Measurements from ENCODE around the gene LRRC66.

LRRC66 gene, protein sequence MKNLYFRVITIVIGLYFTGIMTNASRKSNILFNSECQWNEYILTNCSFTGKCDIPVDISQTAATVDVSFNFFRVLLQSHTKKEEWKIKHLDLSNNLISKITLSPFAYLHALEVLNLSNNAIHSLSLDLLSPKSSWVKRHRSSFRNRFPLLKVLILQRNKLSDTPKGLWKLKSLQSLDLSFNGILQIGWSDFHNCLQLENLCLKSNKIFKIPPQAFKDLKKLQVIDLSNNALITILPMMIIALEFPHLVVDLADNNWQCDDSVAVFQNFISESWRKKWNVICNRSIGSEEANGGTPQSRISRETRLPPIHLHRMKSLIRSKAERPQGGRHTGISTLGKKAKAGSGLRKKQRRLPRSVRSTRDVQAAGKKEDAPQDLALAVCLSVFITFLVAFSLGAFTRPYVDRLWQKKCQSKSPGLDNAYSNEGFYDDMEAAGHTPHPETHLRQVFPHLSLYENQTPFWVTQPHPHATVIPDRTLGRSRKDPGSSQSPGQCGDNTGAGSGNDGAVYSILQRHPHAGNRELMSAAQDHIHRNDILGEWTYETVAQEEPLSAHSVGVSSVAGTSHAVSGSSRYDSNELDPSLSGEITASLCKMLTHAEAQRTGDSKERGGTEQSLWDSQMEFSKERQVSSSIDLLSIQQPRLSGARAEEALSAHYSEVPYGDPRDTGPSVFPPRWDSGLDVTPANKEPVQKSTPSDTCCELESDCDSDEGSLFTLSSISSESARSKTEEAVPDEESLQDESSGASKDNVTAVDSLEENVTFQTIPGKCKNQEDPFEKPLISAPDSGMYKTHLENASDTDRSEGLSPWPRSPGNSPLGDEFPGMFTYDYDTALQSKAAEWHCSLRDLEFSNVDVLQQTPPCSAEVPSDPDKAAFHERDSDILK

DNA sequence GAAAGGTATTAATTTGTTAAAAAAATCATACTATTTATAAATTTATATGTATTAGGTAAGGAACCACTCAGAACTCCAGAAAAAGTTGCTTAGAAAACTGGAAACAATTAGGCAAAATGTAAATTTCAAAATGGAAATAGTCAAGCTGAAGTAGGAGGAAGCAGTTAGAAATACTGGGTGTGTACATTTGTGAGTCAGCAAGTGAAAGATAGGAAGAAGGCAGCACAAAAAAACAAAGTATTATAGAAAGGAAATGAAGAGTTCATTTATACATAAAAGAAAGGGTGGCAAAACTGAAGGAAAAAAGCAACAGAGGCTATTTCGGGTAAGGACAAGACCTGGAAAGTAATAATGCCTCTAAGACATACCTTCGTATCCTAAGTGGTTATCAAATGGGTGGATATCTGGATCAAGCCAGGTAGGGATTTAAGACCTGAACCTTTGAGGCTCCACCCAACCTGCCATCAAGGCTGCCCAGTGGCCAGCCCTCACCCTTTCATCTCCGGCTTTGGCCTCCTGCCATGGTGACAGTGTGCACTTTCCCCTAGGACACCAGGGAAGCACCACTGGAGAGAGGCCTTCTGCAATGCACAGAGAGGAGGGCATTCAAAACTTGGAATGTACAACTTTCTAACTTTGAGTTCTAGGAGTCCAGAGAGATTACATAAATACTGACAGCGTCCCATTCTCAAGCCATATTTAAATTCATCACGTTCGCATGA, at the start of gene LRRC66:
LRRC66 (minus strand) TSS at position 428 of the 722 bp plus-strand sequence. CDS start 2,750 bp downstream, outside the sequence.
- H3K4me1 ChIP-seq (ENCODE audit: control insufficient read depth, insufficient read depth, low read length): no peaks in the 10 kb centered on the region
- no peak within 1 kb of the TSS for H3K9ac ChIP-seq (ENCODE audit: low read length)
- peaks cover 5% of the 10 kb centered on the region for H3K36me3 ChIP-seq (ENCODE audit: control insufficient read depth, insufficient read depth, low read length)
- no peak within 1 kb of the TSS for H3K27ac ChIP-seq (ENCODE audit: low read depth, low read length)
- H3K4me3 ChIP-seq (ENCODE audit: low read length): no peak within 1 kb of the TSS
- no peaks in the 10 kb centered on the region for H3K27me3 ChIP-seq (ENCODE audit: control insufficient read depth, insufficient read depth, low read length)

DNA sequence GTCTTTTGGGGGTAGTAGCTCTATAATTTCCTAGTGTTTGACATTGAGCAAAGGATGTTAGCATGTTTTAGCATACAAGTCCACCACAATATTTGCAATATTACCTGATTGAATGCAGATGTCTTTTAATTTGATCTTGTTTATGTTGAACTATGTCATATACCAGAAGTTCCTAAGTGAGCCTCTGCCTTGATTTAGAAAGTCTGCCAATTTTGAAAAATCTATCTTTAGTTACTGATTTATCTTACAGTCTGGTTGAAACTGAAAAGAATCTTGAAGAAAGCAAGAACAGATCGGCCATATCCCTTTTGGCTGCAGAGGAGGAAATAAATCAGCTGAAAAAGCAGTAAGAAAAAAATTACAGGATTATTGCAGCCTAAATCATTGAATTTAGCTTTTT, 49.4 kb upstream of the LRRC66 start:
- Histone ChIP-seq H3K27ac (ENCODE audit: low read depth, low read length) (no peak overlapping the region), H3K9ac (ENCODE audit: low read length) (no peak overlapping the region), H3K36me3 (ENCODE audit: control insufficient read depth, insufficient read depth, low read length) (no peaks in the 10 kb centered on the region), H3K27me3 (ENCODE audit: control insufficient read depth, insufficient read depth, low read length) (no peaks in the 10 kb centered on the region), H3K4me3 (ENCODE audit: low read length) (no peak overlapping the region), H3K4me1 (ENCODE audit: control insufficient read depth, insufficient read depth, low read length) (no peaks in the 10 kb centered on the region)

- no peaks in the 10 kb centered on the region for H3K27me3 ChIP-seq (ENCODE audit: control insufficient read depth, insufficient read depth, low read length)
- no peak overlapping the region for H3K9ac ChIP-seq (ENCODE audit: low read length)
- H3K36me3 ChIP-seq (ENCODE audit: control insufficient read depth, insufficient read depth, low read length): no peaks in the 10 kb centered on the region
- no peak overlapping the region for H3K27ac ChIP-seq (ENCODE audit: low read depth, low read length)
- H3K4me3 ChIP-seq (ENCODE audit: low read length): no peak overlapping the region
- H3K4me1 ChIP-seq (ENCODE audit: control insufficient read depth, insufficient read depth, low read length): no peaks in the 10 kb centered on the region
Measured at GRCh38 chr4:52059372-52059771, 39.2 kb upstream of the LRRC66 start.

GRCh38 chr4:52058275-52058674, 38.1 kb upstream of the LRRC66 start:
- Histone ChIP-seq H3K4me3 (ENCODE audit: low read length) (no peak overlapping the region), H3K9ac (ENCODE audit: low read length) (no peak overlapping the region), H3K27ac (ENCODE audit: low read depth, low read length) (no peak overlapping the region), H3K27me3 (ENCODE audit: control insufficient read depth, insufficient read depth, low read length) (no peaks in the 10 kb centered on the region), H3K36me3 (ENCODE audit: control insufficient read depth, insufficient read depth, low read length) (no peaks in the 10 kb centered on the region), H3K4me1 (ENCODE audit: control insufficient read depth, insufficient read depth, low read length) (no peaks in the 10 kb centered on the region)

DNA sequence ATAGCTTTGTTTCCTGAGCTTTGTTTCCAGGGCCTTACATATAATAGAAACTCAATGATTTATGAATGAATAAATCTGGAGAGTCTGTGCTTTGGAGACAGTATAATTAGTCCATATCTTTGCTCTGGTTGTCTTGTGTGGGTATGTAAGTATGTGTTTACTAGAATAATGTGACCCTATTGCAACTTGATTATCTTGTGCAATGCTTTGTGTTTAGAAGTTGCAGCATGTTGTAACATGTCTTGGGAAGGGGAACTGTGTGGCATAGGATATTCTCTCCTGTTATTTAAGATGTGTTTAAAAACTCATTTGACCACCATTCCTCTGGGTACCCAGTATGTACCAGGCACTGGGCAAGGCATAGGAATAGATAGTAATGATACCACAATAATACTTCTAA, 37.0 kb upstream of the LRRC66 start:
- Histone ChIP-seq H3K27ac (ENCODE audit: low read depth, low read length) (no peak overlapping the region), H3K27me3 (ENCODE audit: control insufficient read depth, insufficient read depth, low read length) (peaks cover 1% of the 10 kb centered on the region), H3K4me3 (ENCODE audit: low read length) (no peak overlapping the region), H3K9ac (ENCODE audit: low read length) (no peak overlapping the region), H3K4me1 (ENCODE audit: control insufficient read depth, insufficient read depth, low read length) (no peaks in the 10 kb centered on the region), H3K36me3 (ENCODE audit: control insufficient read depth, insufficient read depth, low read length) (no peaks in the 10 kb centered on the region)

GRCh38 chr4:52054254-52054653, 34.1 kb upstream of the LRRC66 start:
- no peaks in the 10 kb centered on the region for H3K36me3 ChIP-seq (ENCODE audit: control insufficient read depth, insufficient read depth, low read length)
- no peak overlapping the region for H3K9ac ChIP-seq (ENCODE audit: low read length)
- peaks cover 4% of the 10 kb centered on the region for H3K27me3 ChIP-seq (ENCODE audit: control insufficient read depth, insufficient read depth, low read length)
- H3K4me1 ChIP-seq (ENCODE audit: control insufficient read depth, insufficient read depth, low read length): no peaks in the 10 kb centered on the region
- H3K27ac ChIP-seq (ENCODE audit: low read depth, low read length): no peak overlapping the region
- no peak overlapping the region for H3K4me3 ChIP-seq (ENCODE audit: low read length)

DNA sequence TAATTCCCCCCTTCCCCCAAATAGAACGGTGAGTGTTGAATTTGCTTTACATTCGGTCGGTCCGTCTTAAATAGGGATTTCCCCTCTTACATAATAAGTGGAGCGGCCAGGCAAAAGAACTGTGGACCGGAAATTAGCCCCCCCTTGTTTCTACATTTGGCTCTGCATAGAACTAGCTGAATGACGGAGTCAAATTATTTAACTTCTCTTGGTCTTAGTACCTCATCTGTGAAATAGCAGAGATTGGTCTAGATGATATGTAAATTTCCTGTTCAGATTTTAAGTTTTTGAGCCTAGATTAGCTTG, 32.3 kb upstream of the LRRC66 start:
- H3K4me3 ChIP-seq (ENCODE audit: low read length): peak overlapping the region; percentile 84

GRCh38 chr4:52051615-52052474, 31.7 kb upstream of the LRRC66 start:
- peak overlapping the region; percentile 27 for H3K27ac ChIP-seq (ENCODE audit: low read depth, low read length)

More for the DNA sequence above, 32.3 kb upstream of the LRRC66 start:
- no peak overlapping the region for H3K9ac ChIP-seq (ENCODE audit: low read length)
- no peak overlapping the region for H3K27ac ChIP-seq (ENCODE audit: low read depth, low read length)
- no peaks in the 10 kb centered on the region for H3K36me3 ChIP-seq (ENCODE audit: control insufficient read depth, insufficient read depth, low read length)
- H3K4me1 ChIP-seq (ENCODE audit: control insufficient read depth, insufficient read depth, low read length): no peaks in the 10 kb centered on the region
- peaks cover 4% of the 10 kb centered on the region for H3K27me3 ChIP-seq (ENCODE audit: control insufficient read depth, insufficient read depth, low read length)

GRCh38 chr4:52051213-52051614, 31.1 kb upstream of the LRRC66 start, which contains the start of gene SPATA18:
Gene SPATA18, plus strand, starts transcription at chr4:52051304. Its CDS starts 401 bp downstream, at chr4:52051705.
- Histone ChIP-seq H3K9ac (ENCODE audit: low read length) (peak within 1 kb of the TSS; percentile 47), H3K27me3 (ENCODE audit: control insufficient read depth, insufficient read depth, low read length) (peaks cover 4% of the 10 kb centered on the region), H3K4me3 (ENCODE audit: low read length) (peak within 1 kb of the TSS; percentile 84), H3K27ac (ENCODE audit: low read depth, low read length) (peak within 1 kb of the TSS; percentile 27), H3K4me1 (ENCODE audit: control insufficient read depth, insufficient read depth, low read length) (no peaks in the 10 kb centered on the region), H3K36me3 (ENCODE audit: control insufficient read depth, insufficient read depth, low read length) (no peaks in the 10 kb centered on the region)

More at GRCh38 chr4:52051615-52052474, 31.7 kb upstream of the LRRC66 start:
- H3K4me3 ChIP-seq (ENCODE audit: low read length): peak overlapping the region; percentile 84
- peak overlapping the region; percentile 47 for H3K9ac ChIP-seq (ENCODE audit: low read length)
- H3K4me1 ChIP-seq (ENCODE audit: control insufficient read depth, insufficient read depth, low read length): no peaks in the 10 kb centered on the region
- H3K27me3 ChIP-seq (ENCODE audit: control insufficient read depth, insufficient read depth, low read length): peaks cover 4% of the 10 kb centered on the region
- H3K36me3 ChIP-seq (ENCODE audit: control insufficient read depth, insufficient read depth, low read length): no peaks in the 10 kb centered on the region

GRCh38 chr4:52049266-52049665, 29.1 kb upstream of the LRRC66 start:
- Histone ChIP-seq H3K4me3 (ENCODE audit: low read length) (no peak overlapping the region), H3K27ac (ENCODE audit: low read depth, low read length) (no peak overlapping the region), H3K9ac (ENCODE audit: low read length) (no peak overlapping the region), H3K27me3 (ENCODE audit: control insufficient read depth, insufficient read depth, low read length) (peaks cover 4% of the 10 kb centered on the region), H3K4me1 (ENCODE audit: control insufficient read depth, insufficient read depth, low read length) (no peaks in the 10 kb centered on the region), H3K36me3 (ENCODE audit: control insufficient read depth, insufficient read depth, low read length) (no peaks in the 10 kb centered on the region)

GRCh38 chr4:52045028-52045427, 24.9 kb upstream of the LRRC66 start:
- Histone ChIP-seq H3K4me1 (ENCODE audit: control insufficient read depth, insufficient read depth, low read length) (no peaks in the 10 kb centered on the region), H3K27me3 (ENCODE audit: control insufficient read depth, insufficient read depth, low read length) (no peaks in the 10 kb centered on the region), H3K4me3 (ENCODE audit: low read length) (no peak overlapping the region), H3K9ac (ENCODE audit: low read length) (no peak overlapping the region), H3K36me3 (ENCODE audit: control insufficient read depth, insufficient read depth, low read length) (no peaks in the 10 kb centered on the region), H3K27ac (ENCODE audit: low read depth, low read length) (no peak overlapping the region)

All from rectal smooth muscle tissue (tissue), 1 donor.